NCI-H69 (cell line): ENCODE measurements around the gene CCDC116.
"Not testable (repeated sequence)": the region's sequence is repeated elsewhere in the genome, so short reads cannot be mapped to it uniquely, and the experiment has no call there.

ENCODE experiments used
- DNase-seq: peaks from one replicate; lab custom pipeline; 2025; lab: John Stamatoyannopoulos, UW

CCDC116 gene

GRCh38 chr22:21632237-21632895 is at the start of gene CCDC116:
TSS of gene CCDC116 (plus strand) at chr22:21632760. CDS start at chr22:21633182, 422 bp downstream.
- DNase-seq: peak; percentile 98

- DNase-seq: no peak
These were observed 49.5 kb upstream of the CCDC116 start for GRCh38 chr22:21582801-21583740.

- DNase-seq: no peak
These were observed 47.2 kb upstream of the CCDC116 start for GRCh38 chr22:21585389-21585788.

GRCh38 chr22:21587803-21588611 is 44.6 kb upstream of the CCDC116 start:
- DNase-seq: no peak

- DNase-seq: no peak
These were observed 43.2 kb upstream of the CCDC116 start for GRCh38 chr22:21589396-21589795.

GRCh38 chr22:21590809-21591641 is 41.5 kb upstream of the CCDC116 start:
- DNase-seq: no peak

GRCh38 chr22:21591695-21592094 is 40.9 kb upstream of the CCDC116 start:
- DNase-seq: no peak

GRCh38 chr22:21592422-21592821 is 40.1 kb upstream of the CCDC116 start:
- no peak for DNase-seq

GRCh38 chr22:21593406-21594232 is 38.9 kb upstream of the CCDC116 start:
- no peak for DNase-seq

GRCh38 chr22:21594865-21595452 is 37.6 kb upstream of the CCDC116 start:
- DNase-seq: no peak

- not testable (repeated sequence) for DNase-seq
These were observed 36.0 kb upstream of the CCDC116 start for GRCh38 chr22:21596356-21597135.

- no peak for DNase-seq
These were observed 34.3 kb upstream of the CCDC116 start for GRCh38 chr22:21598302-21598701.

- peak; percentile 52 for DNase-seq
These were observed 33.3 kb upstream of the CCDC116 start for GRCh38 chr22:21599053-21599893.

- DNase-seq: no peak
These were observed 30.0 kb upstream of the CCDC116 start for GRCh38 chr22:21602579-21602978.

GRCh38 chr22:21603973-21604372 is 28.6 kb upstream of the CCDC116 start:
- no peak for DNase-seq

- no peak for DNase-seq
These were observed 26.5 kb upstream of the CCDC116 start for GRCh38 chr22:21605887-21606564.

- no peak for DNase-seq
These were observed 25.8 kb upstream of the CCDC116 start for GRCh38 chr22:21606775-21607174.
